Right kidney (tissue), 9 donors: ENCODE data around the gene CDKL4.
"Not testable (repeated sequence)": the region's sequence is repeated elsewhere in the genome, so short reads cannot be mapped to it uniquely, and the experiment has no call there.

Experiments
- DNase-seq: peaks from one replicate; pipeline ENCODE4 v3.0.0-alpha.2; 2016
- long read RNA-seq, 8 donors: transcript quantifications; one replicate each; lab custom pipeline, GENCODE V29; 2026

Gene CDKL4
- long read RNA-seq, donor 1 = 0 reads
- long read RNA-seq, donor 2 = 0 reads
- long read RNA-seq, donor 3 = 0 reads
- long read RNA-seq, donor 4 = 0 reads
- long read RNA-seq, donor 5 = 0 reads
- long read RNA-seq, donor 6 = 0 reads
- long read RNA-seq, donor 7 = 0 reads
- long read RNA-seq, donor 8 = 0 reads

- DNase-seq = peak; percentile 22
Observed at GRCh38 chr2:39243469-39244123, at the start of gene CDKL4. Gene CDKL4 (minus strand): TSS chr2:39243970.

GRCh38 chr2:39290433-39290832 is 46.7 kb upstream of the CDKL4 start:
- no peak for DNase-seq

DNA sequence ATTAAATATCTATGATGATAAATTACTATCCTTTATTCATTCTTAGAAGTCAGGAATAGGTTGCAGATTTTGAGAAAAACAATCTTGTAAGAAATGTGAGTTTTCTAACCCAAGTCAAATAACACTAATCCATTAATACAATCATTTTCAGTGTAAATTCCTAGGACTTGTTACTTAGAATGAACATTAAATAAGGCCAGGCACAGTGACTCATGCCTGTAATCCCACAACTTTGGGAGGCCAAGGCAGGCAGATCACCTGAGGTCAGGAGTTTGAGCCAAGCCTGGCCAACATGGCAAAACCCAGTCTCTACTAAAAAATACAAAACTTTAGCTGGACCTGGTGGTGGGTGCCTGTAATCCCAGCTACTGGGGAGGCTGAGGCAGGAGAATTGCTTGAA is 45.8 kb upstream of the CDKL4 start:
- no peak for DNase-seq

- no peak for DNase-seq
Observed at GRCh38 chr2:39283561-39283960, 39.8 kb upstream of the CDKL4 start.

DNA sequence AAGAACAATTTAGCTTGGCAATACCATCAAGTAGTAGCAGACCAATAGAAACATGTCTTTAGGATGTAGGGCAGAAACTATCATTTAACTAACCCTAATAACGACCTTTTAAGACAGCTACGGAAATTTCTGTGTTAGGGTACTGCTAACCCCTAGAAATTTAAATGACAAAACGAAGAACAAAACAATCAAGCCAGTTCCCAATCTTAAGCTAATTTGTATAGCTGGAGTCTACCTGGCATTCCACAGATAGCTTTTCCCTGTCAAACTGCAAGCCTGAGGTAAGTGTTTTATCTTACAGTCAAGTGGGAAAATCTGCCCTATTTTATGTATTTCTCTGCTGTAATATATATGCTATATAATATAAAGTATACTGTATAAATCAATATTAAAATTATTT is 37.6 kb upstream of the CDKL4 start:
- no peak for DNase-seq

GRCh38 chr2:39275016-39275415 is 31.2 kb upstream of the CDKL4 start:
- DNase-seq = no peak

GRCh38 chr2:39269941-39270340 is 26.2 kb upstream of the CDKL4 start:
- DNase-seq = no peak

DNA sequence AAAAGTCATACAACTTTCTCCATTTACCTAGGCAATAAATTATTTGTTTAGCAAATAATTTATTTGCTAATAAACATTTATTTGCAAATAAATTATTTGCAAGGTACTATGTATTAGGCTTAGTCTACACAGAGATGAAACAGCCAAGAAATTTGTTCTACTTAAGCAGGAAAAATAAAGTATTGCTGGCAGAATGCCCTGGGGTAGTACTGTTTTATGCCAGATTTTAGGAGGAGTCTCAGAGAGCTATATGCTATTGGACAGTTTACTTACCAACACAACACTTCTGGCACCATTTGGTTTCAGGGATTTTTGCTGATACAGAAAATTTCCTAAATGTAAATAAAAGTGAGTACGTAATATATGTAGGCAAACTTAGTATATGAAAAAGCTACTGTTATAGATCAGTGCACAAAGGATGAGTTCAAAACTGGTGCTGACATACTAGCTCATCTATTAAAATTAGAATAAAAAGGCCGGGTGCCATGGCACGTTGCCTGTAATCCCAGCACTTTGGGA is 23.2 kb upstream of the CDKL4 start:
- DNase-seq = no peak

DNA sequence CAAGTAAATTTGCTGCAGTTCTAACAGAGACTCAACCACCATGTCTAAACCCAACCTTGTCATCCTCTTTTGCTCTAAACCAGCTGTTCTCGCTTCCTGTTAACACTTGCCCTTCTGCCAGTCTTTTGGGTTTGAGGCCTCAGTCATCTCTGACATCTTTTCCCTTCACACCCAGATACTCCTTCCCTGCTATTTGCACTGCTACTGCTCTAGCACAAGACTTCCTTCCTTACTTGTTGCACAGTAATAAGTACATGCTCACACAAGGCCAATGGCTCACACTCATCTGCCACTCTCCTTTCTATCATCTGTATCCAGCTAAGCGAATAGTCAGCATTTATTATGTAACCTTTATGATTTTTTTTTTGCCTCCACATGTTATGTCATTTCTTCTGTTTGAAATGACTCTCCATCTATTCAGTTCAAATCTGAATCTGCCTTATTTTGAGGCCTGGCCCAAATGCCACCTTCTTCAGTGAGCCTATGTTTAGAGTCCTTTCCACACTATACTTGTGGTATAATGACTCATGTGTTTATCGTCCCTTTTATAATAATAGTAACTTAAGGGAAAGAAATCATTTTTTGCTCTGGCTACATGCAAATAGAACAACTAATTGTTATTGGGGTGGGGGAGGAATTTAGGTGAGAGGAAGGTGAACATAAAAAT is 22.5 kb upstream of the CDKL4 start:
- DNase-seq = no peak

- DNase-seq = no peak
Observed at GRCh38 chr2:39265315-39265714, 21.5 kb upstream of the CDKL4 start.

DNA sequence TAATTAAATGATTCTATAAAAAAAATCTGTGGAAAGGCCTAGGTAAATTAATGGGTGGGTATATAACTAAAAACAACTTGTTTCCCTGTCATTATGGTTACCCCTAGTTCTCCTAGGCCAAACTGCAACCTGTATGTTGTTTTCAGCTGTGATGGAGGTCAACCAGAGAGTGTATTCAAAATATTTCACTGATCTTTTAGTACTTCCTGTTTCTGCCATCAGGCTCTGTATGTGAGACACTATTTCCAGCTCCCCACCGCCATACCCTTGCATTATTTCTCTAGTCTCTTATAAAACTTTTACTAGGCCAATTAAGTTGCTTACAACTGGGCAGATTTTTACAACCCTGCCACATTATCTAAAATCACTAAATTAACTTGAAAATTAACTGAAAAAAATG is 21.0 kb upstream of the CDKL4 start:
- no peak for DNase-seq

DNA sequence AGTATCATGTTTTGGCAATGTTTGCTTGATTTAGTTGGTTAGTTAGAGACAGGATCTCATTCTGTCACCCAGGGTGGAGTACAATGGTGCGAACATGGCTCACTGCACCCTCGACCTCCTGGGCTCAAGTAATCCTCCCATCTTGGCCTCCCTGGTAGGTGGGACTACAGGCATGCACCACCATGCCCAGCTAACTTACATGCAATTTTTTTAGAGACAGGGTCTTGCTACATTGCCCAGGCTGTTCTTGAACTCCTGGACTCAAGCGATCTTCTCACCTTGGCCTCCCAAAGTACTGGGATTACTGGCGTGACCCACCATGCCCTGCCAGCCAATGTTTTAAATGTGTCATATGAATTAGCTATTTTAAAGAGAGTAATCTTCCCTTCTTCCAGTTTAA is 16.3 kb upstream of the CDKL4 start:
- no peak for DNase-seq

DNA sequence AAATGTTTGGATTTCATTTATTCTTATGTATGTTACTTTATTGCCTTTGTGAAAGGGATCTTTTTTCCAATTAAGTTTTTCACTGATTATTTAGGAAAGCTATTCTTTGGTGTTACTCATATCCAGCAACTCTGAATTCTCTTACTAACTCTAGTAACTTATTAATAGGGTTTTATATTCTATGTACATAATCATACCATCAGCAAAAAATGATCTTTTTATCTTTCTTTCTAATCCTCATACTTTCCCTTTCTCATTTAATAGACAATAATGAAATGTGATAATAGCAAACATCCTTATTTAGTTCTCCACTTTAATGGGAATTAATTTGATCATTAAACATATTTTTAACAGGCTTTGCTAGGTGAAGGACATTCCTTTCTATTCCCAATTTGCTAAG is 12.3 kb upstream of the CDKL4 start:
- no peak for DNase-seq

GRCh38 chr2:39252888-39253518 is 9.2 kb upstream of the CDKL4 start:
- DNase-seq = no peak

- DNase-seq = no peak
Observed at GRCh38 chr2:39247512-39248043, 3.8 kb upstream of the CDKL4 start.

DNA sequence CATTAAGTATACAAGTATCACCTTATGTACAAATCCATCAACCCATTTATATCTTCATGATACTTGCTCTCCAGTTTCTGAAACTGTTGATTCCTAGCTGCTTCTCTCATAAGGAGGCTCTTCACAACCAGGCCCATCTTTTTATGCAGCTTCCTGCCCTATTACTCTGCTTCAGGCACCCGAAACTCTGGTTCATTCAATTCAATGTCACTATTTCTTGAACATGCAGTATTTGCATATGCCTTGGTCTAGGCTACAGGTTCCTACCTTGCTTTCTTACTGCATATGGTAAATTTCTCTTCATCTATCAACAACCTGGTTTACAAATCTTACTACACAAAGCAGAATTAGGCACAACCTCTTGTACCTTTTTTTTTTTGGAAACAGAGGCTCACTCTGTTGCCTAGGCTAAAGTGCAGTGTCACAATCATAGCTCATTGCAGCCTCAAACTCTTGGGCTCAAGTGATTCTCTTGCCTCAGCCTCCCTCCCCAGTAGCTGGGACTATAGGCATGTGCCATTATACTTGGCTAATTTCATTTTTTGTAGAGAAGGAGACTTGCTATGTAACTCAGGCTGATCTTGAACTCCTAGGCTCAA is 2.7 kb upstream of the CDKL4 start:
- DNase-seq = no peak

DNA sequence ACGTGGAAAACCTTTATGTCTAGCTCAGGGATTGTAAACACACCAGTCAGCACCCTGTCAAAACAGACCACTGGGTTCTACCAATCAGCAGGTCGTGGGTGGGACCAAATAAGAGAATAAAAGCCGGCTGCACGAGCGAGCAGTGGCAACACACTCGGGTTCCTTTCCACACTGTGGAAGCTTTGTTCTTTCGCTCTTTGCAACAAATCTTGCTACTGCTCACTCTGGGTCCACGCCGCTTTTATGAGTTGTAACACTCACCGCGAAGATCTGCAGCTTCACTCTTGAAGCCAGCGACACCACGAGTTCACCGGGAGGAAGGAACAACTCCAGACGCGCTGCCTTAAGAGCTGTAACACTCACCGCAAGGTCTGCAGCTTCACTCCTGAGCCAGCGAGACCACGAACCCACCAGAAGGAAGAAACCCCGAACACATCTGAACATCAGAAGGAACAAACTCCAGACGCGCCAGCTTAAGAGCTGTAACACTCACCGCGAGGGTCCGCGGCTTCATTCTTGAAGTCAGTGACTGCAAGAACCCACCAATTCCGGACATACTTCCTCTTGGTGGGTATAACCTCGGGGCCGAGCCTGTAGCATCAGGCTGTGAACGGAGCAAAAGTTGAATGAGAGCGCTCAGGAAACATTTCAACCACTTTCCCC is 1.3 kb upstream of the CDKL4 start:
- not testable (repeated sequence) for DNase-seq

DNA sequence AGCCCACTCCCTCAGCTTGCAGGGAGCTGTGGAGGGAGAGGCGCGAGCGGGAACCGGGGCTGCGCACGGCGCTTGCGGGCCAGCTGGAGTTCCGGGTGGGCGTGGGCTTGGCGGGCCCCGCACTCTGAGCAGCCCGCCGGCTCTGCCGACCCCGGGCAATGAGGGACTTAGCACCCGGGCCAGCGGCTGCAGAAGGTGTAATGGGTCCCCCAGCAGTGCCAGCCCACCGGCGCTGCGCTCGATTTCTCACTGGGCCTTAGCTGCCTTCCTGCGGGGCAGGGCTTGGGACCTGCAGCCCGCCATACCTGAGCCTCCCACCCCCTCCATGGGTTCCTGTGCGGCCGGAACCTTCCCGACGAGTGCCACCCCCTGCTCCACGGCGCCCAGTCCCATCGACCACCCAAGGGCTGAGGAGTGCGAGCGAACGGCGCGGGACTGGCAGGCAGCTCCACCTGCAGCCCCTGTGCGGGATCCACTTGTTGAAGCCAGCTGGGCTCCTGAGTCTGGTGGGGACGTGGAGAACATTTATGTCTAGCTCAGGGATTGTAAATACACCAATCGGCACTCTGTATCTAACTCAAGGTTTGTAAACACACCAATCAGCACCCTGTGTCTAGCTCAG is 582 bp upstream of the CDKL4 start:
- not testable (repeated sequence) for DNase-seq

DNA sequence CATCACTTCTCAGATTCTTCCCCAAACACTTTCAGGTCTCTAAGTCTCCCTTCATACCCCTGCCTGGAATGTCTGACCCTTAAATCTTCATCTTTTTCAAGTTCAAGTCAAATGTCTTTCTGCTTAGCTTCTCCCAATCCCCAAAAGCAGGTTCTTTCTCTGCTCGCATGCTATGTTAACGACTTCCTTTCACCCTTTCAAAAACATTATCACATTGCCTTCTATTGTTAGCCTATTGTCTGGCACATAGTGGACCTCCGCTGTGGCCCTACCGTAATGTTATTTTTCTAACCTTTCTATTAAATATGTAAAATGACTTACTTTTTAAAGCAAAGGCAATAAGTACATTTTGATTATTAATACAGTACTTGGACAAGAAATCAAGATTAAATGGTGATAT is 2.2 kb downstream of the CDKL4 start:
- DNase-seq = no peak

- no peak for DNase-seq
Observed at GRCh38 chr2:39240758-39241157, 3.0 kb downstream of the CDKL4 start.

GRCh38 chr2:39234754-39235153 is 9.0 kb downstream of the CDKL4 start:
- no peak for DNase-seq

- DNase-seq = no peak
Observed at GRCh38 chr2:39232141-39232540, 11.6 kb downstream of the CDKL4 start.
